GM19452 (cell line): ENCODE results near the gene ITGB4.

ENCODE experiments used
- ATAC-seq: cut with Tn5 transposase; IDR thresholded peaks from one replicate; pipeline ENCODE4 v1.9.1; 2021; ENCODE audit not compliant: unreplicated experiment

ITGB4 gene

DNA sequence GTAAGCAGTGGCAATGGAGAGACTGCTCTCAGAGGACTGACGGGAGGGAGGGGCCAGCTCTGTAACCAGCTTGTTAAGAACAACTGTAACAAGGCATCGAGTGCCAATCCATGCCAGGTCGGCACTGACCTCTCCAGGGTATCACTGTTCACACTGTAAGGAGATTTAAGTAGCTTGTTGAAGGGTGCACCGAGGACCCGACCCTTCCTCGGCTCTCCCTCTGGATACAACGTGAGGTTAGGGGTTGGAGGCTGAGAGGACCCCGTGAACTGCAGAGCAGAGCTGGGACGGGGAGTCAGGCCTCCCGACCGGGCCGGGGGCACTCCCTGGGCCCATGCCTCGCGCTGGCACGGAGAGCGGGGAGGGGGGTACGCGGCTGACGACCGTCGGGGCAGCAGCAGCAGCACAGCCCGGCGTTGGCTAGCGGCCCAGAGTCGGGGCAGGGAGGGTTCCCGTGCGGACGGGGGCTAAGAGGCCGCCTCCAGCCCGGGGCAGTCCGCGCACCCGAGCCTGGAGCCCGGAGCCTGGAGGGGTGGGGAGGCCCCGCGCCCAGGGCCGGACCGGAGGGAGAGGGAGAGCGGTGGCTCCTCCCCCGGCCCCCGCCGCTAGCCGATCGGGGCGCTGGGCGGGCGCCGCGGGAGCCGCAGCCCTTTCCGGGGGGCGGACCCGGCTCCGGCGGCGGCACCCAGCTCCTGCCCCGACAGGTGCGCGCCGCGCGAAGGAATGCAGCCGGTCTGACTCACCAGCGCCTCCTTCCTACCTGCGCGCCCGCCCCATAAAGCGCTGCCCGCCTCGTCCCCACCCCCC, at the start of gene ITGB4:
ITGB4 (plus strand) TSS at position 804 of the 807 bp plus-strand sequence. CDS start 3,245 bp downstream, outside the sequence.
- ATAC-seq = no peak

DNA sequence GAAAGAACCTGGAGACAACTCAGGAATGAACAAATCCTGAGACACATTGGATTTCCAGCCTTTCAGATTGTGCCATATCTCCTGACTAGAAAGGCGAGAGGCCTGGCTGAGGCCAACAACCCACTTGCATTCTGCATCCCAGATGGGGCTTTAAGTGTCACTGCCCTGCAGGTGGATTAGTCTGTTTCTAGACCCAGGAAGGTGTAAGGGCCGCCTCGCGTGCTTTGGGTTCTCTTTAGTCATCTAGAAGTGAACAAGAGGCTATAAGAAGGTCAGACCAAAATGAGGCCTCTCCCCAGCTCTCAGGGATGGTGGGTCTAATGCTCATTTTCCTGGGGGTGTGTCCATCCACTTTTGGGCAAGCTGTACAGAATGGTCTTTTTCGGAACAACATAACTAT, 49.2 kb upstream of the ITGB4 start:
- no peak for ATAC-seq

DNA sequence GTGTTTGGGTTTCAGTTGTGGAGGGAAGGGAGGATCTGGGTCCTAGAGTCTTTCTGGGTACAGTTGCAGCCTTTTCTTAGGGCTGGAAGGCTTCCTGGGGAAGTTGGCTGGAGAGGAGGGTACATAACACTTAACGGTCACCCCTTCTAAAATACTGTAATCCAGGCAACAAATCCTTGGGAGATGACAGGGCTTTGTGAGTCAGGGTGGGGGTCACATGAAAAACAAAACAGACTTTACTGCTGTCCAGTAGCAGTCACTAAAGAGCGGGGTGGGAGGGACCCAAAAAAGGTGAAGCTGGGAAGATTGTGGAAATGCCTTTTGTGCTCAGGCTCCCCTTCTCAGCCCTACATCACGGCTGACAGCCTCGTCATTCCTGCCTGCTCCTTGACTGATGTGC, 47.8 kb upstream of the ITGB4 start:
- no peak for ATAC-seq

DNA sequence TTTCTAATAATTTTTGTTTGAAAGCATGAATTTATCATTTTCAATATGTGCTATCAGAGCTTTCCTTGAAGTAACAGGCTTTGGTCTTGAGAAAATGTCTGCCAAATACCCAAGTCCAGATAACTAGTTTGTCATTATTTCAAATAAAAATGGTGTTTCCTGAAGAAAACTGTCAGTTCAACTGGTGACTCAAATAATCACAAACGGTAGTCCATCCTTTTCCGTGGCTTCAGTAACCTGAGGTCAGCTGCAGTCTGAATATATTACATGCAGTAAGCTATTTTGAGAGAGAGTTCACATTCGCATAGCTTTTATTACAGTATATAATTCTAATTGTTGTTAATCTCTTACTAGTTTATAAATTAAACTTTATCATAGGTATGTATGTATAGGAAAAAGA, 44.8 kb upstream of the ITGB4 start:
- ATAC-seq = no peak

DNA sequence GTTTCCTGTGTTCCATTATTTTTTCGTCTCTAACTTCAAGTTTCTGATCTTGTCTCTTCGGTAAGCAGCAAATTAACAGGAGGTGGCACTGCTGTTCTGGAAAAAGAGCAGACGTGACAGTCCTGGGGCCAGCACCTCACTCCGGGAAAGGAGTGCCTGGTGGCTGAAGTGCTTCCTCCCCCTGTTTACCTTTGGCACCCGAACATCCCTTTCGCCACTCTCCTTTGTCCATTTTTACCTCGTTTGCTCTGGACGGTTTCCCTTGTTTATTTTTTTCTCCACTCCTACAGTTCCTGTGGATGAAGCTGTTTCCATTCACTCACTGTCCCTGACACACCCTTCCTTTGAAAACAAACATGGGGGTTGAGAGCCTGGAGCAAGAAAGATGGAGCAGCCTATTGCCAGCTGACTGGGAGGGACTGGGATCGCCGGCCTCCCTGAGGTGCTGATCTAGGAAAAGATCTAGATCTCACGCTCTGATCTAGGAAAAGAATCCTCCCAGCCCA, 41.5 kb upstream of the ITGB4 start:
- no peak for ATAC-seq

DNA sequence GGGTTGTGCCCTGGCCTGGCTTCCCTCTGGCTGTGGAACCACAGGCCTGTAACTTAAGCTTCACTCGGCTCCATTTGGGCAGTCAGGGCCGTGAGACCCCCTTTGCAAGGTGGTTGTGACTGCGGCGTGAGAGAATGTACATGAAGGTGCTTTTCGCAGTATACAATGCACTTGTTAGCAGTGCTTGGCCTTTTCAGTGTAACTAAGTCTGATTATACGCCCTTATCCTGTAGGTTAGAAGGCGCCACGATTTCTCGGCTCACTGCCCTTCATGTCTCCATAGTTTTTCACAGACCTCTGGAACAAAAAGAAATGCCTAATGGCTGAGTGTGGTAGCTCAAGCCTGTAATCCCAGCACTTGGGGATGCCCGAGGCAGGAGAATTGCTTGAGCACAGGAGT, 40.8 kb upstream of the ITGB4 start:
- no peak for ATAC-seq

DNA sequence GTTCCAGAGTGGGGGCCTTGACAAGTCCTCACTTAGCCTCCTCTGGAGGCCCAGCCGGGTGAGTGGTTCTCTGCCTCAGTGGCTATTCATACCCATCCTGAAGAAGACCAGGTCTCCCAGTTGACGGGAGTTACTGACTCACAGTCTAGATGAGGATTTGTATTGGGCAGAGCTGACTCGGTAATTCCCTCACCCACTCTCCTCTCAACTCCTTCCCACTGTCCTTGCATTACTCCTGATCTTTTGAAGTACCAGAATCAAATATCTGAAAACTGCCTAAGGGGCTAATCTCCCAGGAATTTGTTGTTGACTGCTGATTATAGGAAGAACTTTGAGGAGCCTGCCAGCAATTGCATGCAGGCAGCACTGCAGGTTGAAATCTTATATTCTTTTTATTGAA, 40.0 kb upstream of the ITGB4 start:
- ATAC-seq = no peak

DNA sequence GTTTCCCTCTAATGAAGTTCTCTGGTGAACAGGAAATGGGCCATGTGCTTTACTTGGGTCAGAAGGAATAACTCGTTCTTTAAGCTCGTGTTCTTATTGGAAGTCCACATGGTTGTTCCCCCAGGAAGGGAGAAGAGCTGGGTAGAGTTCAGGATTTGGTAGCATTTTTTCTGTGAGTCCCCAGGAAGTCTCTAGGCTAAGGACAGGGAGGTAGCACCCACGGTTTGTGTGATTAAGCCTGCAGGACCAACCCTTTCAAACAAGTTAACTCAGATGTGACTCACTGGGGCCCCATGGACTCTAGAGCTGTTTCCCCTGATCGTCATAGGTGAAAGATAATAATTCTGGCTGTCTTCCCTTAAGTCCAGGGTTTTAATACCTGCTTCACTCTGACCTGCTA, 37.7 kb upstream of the ITGB4 start:
- no peak for ATAC-seq

DNA sequence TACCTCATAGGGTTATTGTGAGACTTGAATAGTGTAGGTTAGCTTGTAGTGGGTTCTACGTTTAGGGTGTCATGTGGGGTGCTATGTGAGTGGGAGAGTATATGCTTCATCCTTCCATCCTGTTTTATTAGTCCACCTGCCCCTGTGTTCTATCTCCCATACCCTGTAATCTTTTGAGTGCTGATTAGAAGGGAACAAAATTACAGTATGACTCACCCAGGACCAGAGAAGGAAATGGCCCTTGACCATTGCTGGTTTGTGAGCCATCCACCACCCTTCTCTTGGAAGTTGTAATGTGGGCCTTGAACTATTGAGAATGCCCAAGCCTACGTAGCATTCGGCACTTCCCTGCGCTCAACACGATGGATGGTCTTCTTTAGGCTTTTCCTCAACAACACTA, 37.0 kb upstream of the ITGB4 start:
- no peak for ATAC-seq

DNA sequence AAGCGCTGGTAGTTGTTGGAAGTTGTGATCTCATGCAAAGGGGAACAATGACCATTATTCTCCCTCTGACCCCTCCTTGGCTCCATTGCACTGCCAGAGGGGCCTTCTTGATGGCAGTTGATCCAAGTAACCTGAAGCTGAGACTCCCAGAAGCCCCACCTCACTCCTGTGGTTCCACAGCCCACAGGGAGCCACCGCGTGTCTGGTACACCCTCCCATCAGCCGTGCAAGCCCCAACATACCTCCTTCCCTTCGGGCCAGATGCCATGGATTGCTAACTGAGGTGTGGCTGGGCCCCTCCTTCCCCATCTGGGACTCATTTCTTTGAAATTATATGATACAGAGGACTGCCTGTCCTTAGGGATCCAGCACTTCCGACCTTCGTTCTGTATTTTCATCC, 36.3 kb upstream of the ITGB4 start:
- ATAC-seq = no peak

DNA sequence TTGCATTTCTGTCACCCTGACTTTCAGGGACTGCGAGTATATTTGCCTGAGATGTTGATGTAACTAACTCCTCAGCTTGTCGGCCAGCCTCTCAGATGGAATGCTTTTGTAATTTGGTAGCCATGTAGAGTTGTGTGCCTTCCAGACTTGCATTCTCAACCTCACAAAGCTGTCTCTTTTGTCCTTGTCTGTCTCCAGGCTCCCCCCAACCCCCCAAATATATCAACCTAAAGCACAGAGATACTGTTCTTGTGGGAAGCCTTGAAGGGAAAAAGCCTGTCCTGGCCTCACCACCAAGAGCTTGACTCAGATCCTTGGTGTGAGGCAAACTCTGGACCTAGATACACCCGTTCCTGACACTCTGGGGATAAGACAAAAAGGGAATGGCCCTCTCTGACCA, 35.8 kb upstream of the ITGB4 start:
- ATAC-seq = no peak

DNA sequence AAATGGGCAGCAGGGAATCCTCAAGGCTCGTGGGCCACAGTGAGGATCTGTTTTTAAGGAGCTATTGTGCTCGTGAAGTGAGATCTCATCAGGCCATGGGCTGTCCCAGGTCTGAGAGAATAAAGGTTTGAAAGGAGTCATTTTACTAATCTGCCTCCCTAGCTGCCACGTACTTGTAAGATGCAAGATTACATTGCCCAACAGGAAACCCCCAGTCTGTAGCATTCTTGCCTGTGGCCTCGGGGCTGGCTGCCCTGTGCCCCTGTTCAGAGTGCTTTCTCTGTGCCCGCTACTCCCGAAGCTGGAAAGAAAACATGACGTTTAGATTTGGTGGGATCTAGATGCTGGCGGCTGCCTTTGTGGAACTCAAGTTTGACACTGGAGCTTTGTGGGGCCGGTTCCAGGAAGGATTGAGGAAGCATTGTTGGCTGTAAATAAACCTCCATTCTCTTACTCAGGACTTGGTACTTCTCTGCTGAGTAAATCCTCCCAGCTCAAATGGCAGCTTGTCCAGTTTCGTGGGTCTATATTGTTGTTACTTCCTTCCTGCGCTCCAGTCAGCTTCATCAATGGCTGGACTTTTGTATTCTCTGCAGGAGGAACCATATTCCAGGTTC, 32.9 kb upstream of the ITGB4 start:
- ATAC-seq = no peak

DNA sequence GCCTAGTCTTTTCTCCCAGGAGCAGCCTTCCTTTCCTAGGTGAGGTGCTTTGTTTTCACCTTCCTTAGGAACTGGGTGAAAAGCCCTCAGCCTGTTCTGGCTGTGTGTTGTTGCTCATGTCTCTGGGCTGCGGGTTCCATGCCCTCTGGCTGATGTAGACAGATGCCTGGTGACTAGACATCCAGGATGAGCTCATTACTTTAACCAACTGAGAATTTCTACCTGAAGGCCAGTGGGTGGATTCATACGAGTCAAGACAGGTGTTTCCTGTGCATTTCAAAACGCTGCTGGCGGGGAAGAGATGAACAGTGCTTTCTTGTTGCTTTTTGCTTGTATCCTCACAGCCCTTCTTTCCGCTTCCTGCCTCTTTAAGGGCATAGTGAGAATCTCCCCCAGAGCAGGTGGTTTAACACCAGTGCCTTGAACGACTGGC, 31.8 kb upstream of the ITGB4 start:
- no peak for ATAC-seq

DNA sequence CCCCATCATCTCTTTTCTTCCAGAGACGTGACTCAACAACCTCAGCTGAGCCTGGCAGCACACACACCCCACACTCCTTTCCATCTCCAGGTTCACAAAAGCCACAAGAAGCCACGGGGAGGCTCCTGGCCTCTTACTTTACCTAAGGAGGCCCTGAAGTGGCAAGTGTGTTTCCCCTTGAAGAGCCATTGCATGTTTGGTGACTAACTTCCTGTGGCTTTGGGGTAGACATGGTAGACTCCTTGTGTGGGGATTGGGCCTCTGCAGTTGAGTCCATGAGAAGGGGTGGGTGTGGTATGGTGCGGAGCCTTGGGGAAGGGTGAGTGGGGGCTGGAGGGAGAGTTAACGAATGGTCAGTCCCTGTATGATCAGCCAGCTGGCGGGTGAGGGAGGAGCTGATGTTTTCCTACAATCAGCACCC, 29.9 kb upstream of the ITGB4 start:
- no peak for ATAC-seq

DNA sequence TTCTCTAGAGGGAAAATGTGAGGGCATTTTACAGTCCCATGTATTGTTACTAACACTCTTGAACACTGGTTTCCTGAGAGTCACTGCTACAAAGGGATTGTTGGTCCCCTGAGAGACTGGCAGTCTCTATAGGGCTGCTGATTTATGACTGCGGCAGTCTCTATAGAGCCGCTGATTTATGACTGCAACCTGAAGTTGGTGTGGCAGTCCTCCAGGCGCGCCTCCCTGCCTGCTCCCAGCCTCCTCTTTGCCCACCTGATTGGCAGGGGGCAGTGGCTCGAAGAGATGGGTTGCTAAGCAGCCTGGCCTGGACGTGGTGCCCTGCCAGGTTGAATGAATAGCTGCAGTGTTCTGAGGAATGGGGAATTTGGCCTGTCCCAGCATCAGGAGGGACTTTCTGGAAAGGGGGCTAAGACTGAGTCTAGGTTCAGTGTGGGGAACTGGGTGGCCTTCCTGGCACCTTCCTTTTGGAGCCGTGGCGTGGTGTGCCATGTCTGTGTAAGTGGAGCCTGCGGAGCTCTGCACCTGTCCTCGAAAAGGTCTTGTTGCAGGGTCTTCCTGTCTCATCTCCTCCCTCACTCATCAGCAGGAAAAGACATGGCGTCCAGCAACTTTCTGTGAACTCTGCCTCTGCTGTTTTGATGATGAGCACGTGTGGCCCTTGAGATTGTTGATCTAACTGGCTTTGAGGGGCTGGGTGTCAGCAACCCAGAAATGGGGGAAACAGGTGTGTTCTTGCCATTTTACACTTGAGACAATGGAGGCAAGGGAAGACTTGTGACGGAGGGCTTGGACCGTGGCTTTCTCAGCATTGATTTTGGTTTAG, 29.2 kb upstream of the ITGB4 start:
- no peak for ATAC-seq

DNA sequence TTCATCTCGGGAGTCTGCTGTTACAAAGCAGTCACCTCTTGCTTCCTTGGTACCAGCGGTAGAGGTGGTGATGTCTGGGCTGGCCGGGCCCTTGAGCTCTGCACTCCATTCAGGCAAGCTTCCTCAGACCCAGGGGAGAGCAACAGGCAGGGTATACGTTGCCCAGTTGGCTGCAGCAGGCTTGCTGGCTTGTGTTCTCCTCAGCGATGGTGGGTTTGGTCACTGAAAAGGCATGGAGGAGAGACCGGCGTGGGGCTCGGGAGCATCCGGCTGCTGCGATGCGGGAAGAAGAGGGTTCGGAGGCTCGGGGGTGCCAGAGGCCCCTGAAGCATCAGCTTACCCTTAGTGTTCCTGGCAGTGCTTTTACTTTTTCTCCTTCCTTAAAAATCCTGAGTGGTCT, 28.3 kb upstream of the ITGB4 start:
- no peak for ATAC-seq

DNA sequence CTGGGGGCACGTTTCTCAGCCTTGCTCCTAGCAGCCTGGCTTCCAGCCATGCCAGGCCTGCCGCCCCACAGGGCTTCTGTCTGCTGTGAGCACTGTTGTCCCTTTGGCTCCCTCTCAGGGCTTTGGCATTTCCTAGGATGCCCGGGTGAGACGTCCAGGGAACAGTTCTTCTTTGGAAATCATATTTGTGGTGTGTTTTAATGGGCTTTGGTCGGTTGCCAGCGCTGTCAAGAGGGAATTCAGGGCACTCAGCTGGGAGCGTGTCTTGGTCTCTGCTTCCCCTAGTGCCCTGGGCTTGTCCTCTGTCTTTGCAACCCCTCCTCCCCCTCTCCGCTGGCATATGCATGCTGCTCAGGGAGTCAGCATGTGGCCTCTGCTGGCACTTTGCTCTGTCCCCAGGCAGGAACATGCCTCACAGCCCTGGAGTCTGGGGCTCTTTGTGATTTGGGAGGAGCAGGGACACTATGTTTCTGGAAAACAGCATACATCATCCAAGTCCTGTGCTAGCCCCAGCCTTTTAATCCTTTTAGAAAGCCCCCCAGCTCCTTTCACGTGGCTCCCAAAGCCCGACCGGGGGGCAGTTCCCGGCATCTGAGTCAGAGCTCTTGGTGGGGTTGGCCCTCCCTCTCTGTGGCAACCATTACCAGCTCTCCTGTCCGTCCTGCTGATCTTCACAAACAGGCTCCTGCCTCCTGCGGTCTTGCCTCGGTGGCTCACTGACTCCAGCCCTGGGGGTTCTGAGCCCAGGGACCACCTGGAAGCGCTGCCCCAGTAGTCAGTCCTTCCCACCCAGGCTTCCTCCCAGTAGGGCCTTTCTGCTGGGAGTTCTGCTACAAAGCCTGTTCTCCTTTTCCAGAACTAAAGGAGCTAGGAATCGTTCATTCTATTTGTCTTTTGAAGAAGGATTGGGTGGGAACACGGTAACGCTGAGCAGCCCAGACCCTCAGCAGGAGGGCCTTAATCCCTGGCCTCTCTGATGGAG, 27.5 kb upstream of the ITGB4 start:
- ATAC-seq = no peak

DNA sequence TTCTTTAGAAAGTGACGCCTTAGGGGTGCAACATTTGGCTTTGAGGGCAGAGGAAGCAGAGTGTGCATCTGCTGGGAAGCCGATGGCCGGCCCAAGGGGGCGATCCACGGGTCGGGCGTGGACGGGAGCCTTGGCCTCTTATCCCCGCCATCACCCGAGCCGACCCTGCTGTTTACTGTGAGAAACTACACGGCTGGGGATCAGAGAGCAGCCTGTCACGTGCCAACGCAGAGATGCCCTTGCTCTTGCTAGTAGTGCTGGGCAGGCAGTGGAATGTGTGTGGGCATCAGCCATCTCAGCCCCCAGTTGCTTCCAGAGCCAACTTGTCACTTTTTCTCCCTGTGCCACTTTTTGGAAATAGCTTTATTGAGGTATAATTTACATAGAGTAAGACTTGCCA, 26.7 kb upstream of the ITGB4 start:
- ATAC-seq = no peak

DNA sequence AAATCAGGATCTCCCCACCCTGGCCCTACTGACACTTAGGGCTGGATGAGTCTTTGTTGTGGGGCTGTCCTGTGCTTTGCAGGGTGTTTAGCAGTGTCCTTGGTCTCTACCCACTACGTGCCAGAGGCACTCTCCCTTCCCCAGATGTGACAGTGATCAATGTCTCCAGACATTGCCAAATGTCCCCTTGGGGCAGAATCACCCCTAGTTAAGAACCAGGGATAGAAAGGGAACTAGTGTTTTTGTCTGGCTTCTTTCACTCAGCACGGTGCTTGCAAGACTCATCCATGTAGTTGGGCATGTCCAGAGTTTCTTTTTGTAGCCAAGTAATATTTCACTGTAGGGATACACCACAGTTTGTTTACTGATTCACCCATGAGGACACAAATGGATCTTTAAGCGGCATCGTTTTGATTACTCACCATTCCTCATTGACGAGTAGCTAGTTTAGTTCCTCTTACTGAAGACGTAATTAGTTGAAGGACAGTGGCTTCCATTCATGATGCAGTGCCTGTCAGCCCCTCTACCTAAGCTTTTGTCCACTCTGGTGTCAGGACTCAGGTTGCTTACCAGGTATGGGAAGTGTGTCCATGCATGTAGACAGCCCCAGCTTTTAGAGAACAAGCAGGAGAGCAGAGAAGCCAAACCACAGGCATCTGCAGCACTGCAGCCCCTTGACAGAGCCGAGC, 26.0 kb upstream of the ITGB4 start:
- no peak for ATAC-seq

DNA sequence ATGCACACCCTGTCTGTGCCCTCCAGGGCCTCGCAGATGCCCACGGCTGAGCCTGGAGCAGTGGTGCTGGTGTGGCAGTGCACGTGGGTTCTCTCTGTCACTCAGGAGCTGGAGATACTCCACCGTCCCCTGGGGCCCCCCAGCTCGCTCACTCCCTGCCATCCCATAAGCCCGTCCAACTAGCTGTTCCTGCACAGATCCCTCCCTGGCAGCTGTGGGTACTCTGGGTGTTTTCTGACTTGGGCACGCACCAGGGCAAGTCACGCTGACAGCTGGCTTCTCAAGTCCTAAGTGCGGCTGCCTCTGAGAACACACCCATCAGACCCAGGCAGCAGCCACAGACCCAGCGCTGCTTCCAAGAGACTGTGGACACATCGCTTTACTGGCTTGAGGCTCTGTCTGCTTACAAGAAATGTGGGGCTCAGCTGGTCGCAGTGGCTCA, 25.4 kb upstream of the ITGB4 start:
- ATAC-seq = no peak
